ENCODE measurements around the gene MACF1. TPM values are rescaled to one million over a fixed set of nuclear protein-coding genes. Genes with fewer than 3 reads are reported as not detected.

MACF1 gene
- total RNA-seq, 3 donors from 2014 or later, result 104 to 128 (median 120) TPM

GRCh38 chr1:39310691-39311090 lies 106.2 kb downstream of the MACF1 start:
- Mint-ChIP-seq H3K4me3 (no peak overlapping the region), H3K36me3 (ENCODE audit: insufficient read depth) (peaks cover 54% of the 10 kb centered on the region), H3K27me3 (ENCODE audit: low read depth) (no peaks in the 10 kb centered on the region), H3K4me1 (ENCODE audit: low read depth) (no peaks in the 10 kb centered on the region), H3K9me3 (no peaks in the 10 kb centered on the region)
- DNase-seq, result no peak
- ATAC-seq, result no peak

GRCh38 chr1:39317111-39317510 lies 112.6 kb downstream of the MACF1 start:
- Mint-ChIP-seq H3K9me3 (no peaks in the 10 kb centered on the region), H3K4me1 (ENCODE audit: low read depth) (peaks cover 6% of the 10 kb centered on the region), H3K27me3 (ENCODE audit: low read depth) (no peaks in the 10 kb centered on the region), H3K4me3 (no peak overlapping the region), H3K36me3 (ENCODE audit: insufficient read depth) (peaks cover 62% of the 10 kb centered on the region)
- ATAC-seq, result no peak
- no peak for DNase-seq

- no peak for ATAC-seq
- peaks cover 6% of the 10 kb centered on the region for H3K4me1 Mint-ChIP-seq (ENCODE audit: low read depth)
- no peak for DNase-seq
- H3K4me3 Mint-ChIP-seq, result no peak overlapping the region
- no peaks in the 10 kb centered on the region for H3K27me3 Mint-ChIP-seq (ENCODE audit: low read depth)
- H3K9me3 Mint-ChIP-seq, result no peaks in the 10 kb centered on the region
- H3K36me3 Mint-ChIP-seq (ENCODE audit: insufficient read depth), result peaks cover 60% of the 10 kb centered on the region
Measured at GRCh38 chr1:39317910-39318633, 113.6 kb downstream of the MACF1 start.

GRCh38 chr1:39321979-39322378 lies 117.5 kb downstream of the MACF1 start:
- DNase-seq (no peak), ATAC-seq (no peak)
- Mint-ChIP-seq H3K27me3 (ENCODE audit: low read depth) (no peaks in the 10 kb centered on the region), H3K4me3 (no peak overlapping the region), H3K36me3 (ENCODE audit: insufficient read depth) (peaks cover 41% of the 10 kb centered on the region), H3K9me3 (no peaks in the 10 kb centered on the region), H3K4me1 (ENCODE audit: low read depth) (peaks cover 9% of the 10 kb centered on the region)

GRCh38 chr1:39322431-39322830 lies 117.9 kb downstream of the MACF1 start:
- no peak overlapping the region for H3K4me3 Mint-ChIP-seq
- peaks cover 13% of the 10 kb centered on the region for H3K4me1 Mint-ChIP-seq (ENCODE audit: low read depth)
- no peaks in the 10 kb centered on the region for H3K9me3 Mint-ChIP-seq
- no peaks in the 10 kb centered on the region for H3K27me3 Mint-ChIP-seq (ENCODE audit: low read depth)
- no peak for ATAC-seq
- DNase-seq, result no peak
- peaks cover 42% of the 10 kb centered on the region for H3K36me3 Mint-ChIP-seq (ENCODE audit: insufficient read depth)

GRCh38 chr1:39324888-39325287 lies 120.4 kb downstream of the MACF1 start:
- Mint-ChIP-seq H3K4me1 (ENCODE audit: low read depth) (peaks cover 28% of the 10 kb centered on the region), H3K9me3 (no peaks in the 10 kb centered on the region), H3K4me3 (no peak overlapping the region), H3K27me3 (ENCODE audit: low read depth) (no peaks in the 10 kb centered on the region), H3K36me3 (ENCODE audit: insufficient read depth) (peaks cover 42% of the 10 kb centered on the region)
- ATAC-seq, result no peak
- DNase-seq, result no peak

GRCh38 chr1:39326836-39327235 lies 122.3 kb downstream of the MACF1 start:
- Mint-ChIP-seq H3K36me3 (ENCODE audit: insufficient read depth) (peaks cover 39% of the 10 kb centered on the region), H3K4me1 (ENCODE audit: low read depth) (peaks cover 24% of the 10 kb centered on the region), H3K4me3 (no peak overlapping the region), H3K9me3 (no peaks in the 10 kb centered on the region), H3K27me3 (ENCODE audit: low read depth) (no peaks in the 10 kb centered on the region)
- ATAC-seq, result no peak
- no peak for DNase-seq

GRCh38 chr1:39328095-39328494 lies 123.6 kb downstream of the MACF1 start:
- no peak for ATAC-seq
- Mint-ChIP-seq H3K4me1 (ENCODE audit: low read depth) (peaks cover 27% of the 10 kb centered on the region), H3K4me3 (peak overlapping the region; percentile 17), H3K27me3 (ENCODE audit: low read depth) (no peaks in the 10 kb centered on the region), H3K9me3 (no peaks in the 10 kb centered on the region), H3K36me3 (ENCODE audit: insufficient read depth) (peaks cover 40% of the 10 kb centered on the region)
- DNase-seq, result no peak

GRCh38 chr1:39328586-39329121 lies 124.2 kb downstream of the MACF1 start:
- peak overlapping the region; percentile 11 for H3K4me3 Mint-ChIP-seq
- ATAC-seq (no peak), DNase-seq (no peak)
- H3K9me3 Mint-ChIP-seq, result no peaks in the 10 kb centered on the region
- peaks cover 44% of the 10 kb centered on the region for H3K36me3 Mint-ChIP-seq (ENCODE audit: insufficient read depth)
- no peaks in the 10 kb centered on the region for H3K27me3 Mint-ChIP-seq (ENCODE audit: low read depth)
- H3K4me1 Mint-ChIP-seq (ENCODE audit: low read depth), result peaks cover 27% of the 10 kb centered on the region

GRCh38 chr1:39331647-39332046 lies 127.2 kb downstream of the MACF1 start:
- no peak overlapping the region for H3K4me3 Mint-ChIP-seq
- DNase-seq (no peak), ATAC-seq (no peak)
- no peaks in the 10 kb centered on the region for H3K27me3 Mint-ChIP-seq (ENCODE audit: low read depth)
- H3K4me1 Mint-ChIP-seq (ENCODE audit: low read depth), result peaks cover 29% of the 10 kb centered on the region
- H3K9me3 Mint-ChIP-seq, result no peaks in the 10 kb centered on the region
- H3K36me3 Mint-ChIP-seq (ENCODE audit: insufficient read depth), result peaks cover 60% of the 10 kb centered on the region

GRCh38 chr1:39332291-39332690 lies 127.8 kb downstream of the MACF1 start:
- no peak for DNase-seq
- H3K36me3 Mint-ChIP-seq (ENCODE audit: insufficient read depth), result peaks cover 58% of the 10 kb centered on the region
- H3K27me3 Mint-ChIP-seq (ENCODE audit: low read depth), result no peaks in the 10 kb centered on the region
- no peak for ATAC-seq
- H3K4me1 Mint-ChIP-seq (ENCODE audit: low read depth), result peaks cover 23% of the 10 kb centered on the region
- no peak overlapping the region for H3K4me3 Mint-ChIP-seq
- no peaks in the 10 kb centered on the region for H3K9me3 Mint-ChIP-seq

GRCh38 chr1:39332828-39333227 lies 128.3 kb downstream of the MACF1 start:
- peaks cover 54% of the 10 kb centered on the region for H3K36me3 Mint-ChIP-seq (ENCODE audit: insufficient read depth)
- no peaks in the 10 kb centered on the region for H3K9me3 Mint-ChIP-seq
- no peaks in the 10 kb centered on the region for H3K27me3 Mint-ChIP-seq (ENCODE audit: low read depth)
- ATAC-seq (no peak), DNase-seq (no peak)
- H3K4me1 Mint-ChIP-seq (ENCODE audit: low read depth), result peaks cover 18% of the 10 kb centered on the region
- no peak overlapping the region for H3K4me3 Mint-ChIP-seq

GRCh38 chr1:39333296-39333695 lies 128.8 kb downstream of the MACF1 start:
- DNase-seq (no peak), ATAC-seq (no peak)
- H3K36me3 Mint-ChIP-seq (ENCODE audit: insufficient read depth), result peaks cover 53% of the 10 kb centered on the region
- H3K27me3 Mint-ChIP-seq (ENCODE audit: low read depth), result no peaks in the 10 kb centered on the region
- H3K4me1 Mint-ChIP-seq (ENCODE audit: low read depth), result peaks cover 14% of the 10 kb centered on the region
- H3K9me3 Mint-ChIP-seq, result no peaks in the 10 kb centered on the region
- no peak overlapping the region for H3K4me3 Mint-ChIP-seq

GRCh38 chr1:39335216-39335615 lies 130.7 kb downstream of the MACF1 start:
- no peak overlapping the region for H3K4me3 Mint-ChIP-seq
- H3K4me1 Mint-ChIP-seq (ENCODE audit: low read depth), result peaks cover 6% of the 10 kb centered on the region
- DNase-seq (no peak), ATAC-seq (no peak)
- no peaks in the 10 kb centered on the region for H3K9me3 Mint-ChIP-seq
- peaks cover 60% of the 10 kb centered on the region for H3K36me3 Mint-ChIP-seq (ENCODE audit: insufficient read depth)
- H3K27me3 Mint-ChIP-seq (ENCODE audit: low read depth), result no peaks in the 10 kb centered on the region

- H3K4me1 Mint-ChIP-seq (ENCODE audit: low read depth), result peaks cover 6% of the 10 kb centered on the region
- peaks cover 55% of the 10 kb centered on the region for H3K36me3 Mint-ChIP-seq (ENCODE audit: insufficient read depth)
- no peaks in the 10 kb centered on the region for H3K27me3 Mint-ChIP-seq (ENCODE audit: low read depth)
- ATAC-seq (no peak), DNase-seq (no peak)
- no peak overlapping the region for H3K4me3 Mint-ChIP-seq
- no peaks in the 10 kb centered on the region for H3K9me3 Mint-ChIP-seq
Measured at GRCh38 chr1:39337067-39337466, 132.6 kb downstream of the MACF1 start.

Data from activated T-cell treated with anti-CD3 and anti-CD28 coated beads, Interleukin-2, amount 50 U/mL, for 4 hours (primary cell).